ENCODE results near the gene PKD1. TPM values are rescaled to one million over a fixed set of nuclear protein-coding genes. Genes with fewer than 3 reads are reported as not detected.
A peak's percentile ranks its signal among the peaks of the same experiment; 100 is the strongest.
"Not testable (repeated sequence)": the region's sequence is repeated elsewhere in the genome, so short reads cannot be mapped to it uniquely, and the experiment has no call there.

The PKD1 gene
- total RNA-seq, 6 donors from 2014 or later = 75.4 to 567 (median 106) TPM

DNA sequence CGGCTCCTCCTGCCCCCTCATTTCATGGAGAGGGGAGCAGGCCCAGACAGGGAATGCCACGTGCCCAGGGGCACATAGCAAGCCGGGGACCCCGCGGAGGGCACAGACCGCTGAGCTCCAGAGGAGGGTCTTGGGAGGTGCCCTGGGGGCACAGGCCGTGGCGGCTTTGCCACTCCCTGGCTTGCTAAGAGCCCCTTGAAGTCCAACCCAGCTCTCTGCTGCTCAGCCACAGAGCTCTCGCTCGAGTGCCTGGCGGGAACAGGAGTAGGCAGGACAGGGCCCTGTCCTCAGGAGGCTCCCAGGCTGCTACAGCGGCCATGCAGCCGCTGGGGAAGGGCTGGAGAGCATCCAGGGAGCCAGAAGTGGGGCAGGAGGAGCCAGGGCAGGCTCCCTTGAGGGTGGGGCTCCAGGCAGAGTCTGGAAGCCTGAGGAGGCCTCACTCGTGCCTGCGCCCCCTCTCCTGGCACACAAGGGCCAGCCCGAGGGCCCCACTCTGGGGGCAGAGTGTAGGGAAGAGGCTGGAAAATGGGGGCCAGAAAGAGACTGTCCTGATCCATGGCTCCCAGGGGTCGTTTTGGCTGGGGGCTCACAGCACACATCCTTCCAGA lies 8.3 kb upstream of the PKD1 start:
- no peak for ATAC-seq (ENCODE audit: low FRiP score in 2 of 2)
- H3K4me3 ChIP-seq = no peak overlapping the region

GRCh38 chr16:2142942-2143877 lies 7.5 kb upstream of the PKD1 start:
- H3K9me3 ChIP-seq = no peaks in the 10 kb centered on the region
- peaks cover 10 to 20% (median 16%) of the 10 kb centered on the region in 4 donors for H3K4me1 ChIP-seq
- H3K4me3 ChIP-seq = no peak overlapping the region
- no peak for ATAC-seq (ENCODE audit: low FRiP score in 2 of 2)
- no peaks in the 10 kb centered on the region for H3K27me3 ChIP-seq
- H3K36me3 ChIP-seq = no peaks in the 10 kb centered on the region
- peak in 1 of 2 donors; percentile 43 for DNase-seq
- 79 to 87% methylated on average over 11 to 30 of the region's 31 CpGs for WGBS, 2 donors
- no peak overlapping the region for H3K27ac ChIP-seq
- TF ChIP-seq, protein P1, sequence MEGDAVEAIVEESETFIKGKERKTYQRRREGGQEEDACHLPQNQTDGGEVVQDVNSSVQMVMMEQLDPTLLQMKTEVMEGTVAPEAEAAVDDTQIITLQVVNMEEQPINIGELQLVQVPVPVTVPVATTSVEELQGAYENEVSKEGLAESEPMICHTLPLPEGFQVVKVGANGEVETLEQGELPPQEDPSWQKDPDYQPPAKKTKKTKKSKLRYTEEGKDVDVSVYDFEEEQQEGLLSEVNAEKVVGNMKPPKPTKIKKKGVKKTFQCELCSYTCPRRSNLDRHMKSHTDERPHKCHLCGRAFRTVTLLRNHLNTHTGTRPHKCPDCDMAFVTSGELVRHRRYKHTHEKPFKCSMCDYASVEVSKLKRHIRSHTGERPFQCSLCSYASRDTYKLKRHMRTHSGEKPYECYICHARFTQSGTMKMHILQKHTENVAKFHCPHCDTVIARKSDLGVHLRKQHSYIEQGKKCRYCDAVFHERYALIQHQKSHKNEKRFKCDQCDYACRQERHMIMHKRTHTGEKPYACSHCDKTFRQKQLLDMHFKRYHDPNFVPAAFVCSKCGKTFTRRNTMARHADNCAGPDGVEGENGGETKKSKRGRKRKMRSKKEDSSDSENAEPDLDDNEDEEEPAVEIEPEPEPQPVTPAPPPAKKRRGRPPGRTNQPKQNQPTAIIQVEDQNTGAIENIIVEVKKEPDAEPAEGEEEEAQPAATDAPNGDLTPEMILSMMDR (IDR thresholded peaks at IDR 0.05) = no peak
- TF ChIP-seq POLR2A (IDR thresholded peaks at IDR 0.05) (no peak), POLR2AphosphoS5 (IDR thresholded peaks at IDR 0.05) (no peak), EP300 (IDR thresholded peaks at IDR 0.05) (no peak)

More for the DNA sequence above, 8.3 kb upstream of the PKD1 start:
- Histone ChIP-seq H3K27me3 (no peaks in the 10 kb centered on the region), H3K36me3 (no peaks in the 10 kb centered on the region), H3K9me3 (no peaks in the 10 kb centered on the region), H3K4me1 (peaks cover 16 to 27% (median 21%) of the 10 kb centered on the region in 4 donors), H3K27ac (no peak overlapping the region)
- TF ChIP-seq POLR2A (IDR thresholded peaks at IDR 0.05) (no peak), POLR2AphosphoS5 (IDR thresholded peaks at IDR 0.05) (no peak), EP300 (IDR thresholded peaks at IDR 0.05) (no peak)
- TF ChIP-seq, protein P1 (IDR thresholded peaks at IDR 0.05) = no peak
- WGBS, 2 donors = 69 to 80% methylated on average over 6 to 16 of the region's 17 CpGs
- peak in 1 of 2 donors; percentile 72 for DNase-seq

- 2 to 3% methylated on average over 6 to 12 of the region's 42 CpGs for WGBS, 2 donors
- not testable (repeated sequence) for H3K27me3 ChIP-seq
Measured at GRCh38 chr16:2135071-2135470, 627 bp downstream of the PKD1 start.

DNA sequence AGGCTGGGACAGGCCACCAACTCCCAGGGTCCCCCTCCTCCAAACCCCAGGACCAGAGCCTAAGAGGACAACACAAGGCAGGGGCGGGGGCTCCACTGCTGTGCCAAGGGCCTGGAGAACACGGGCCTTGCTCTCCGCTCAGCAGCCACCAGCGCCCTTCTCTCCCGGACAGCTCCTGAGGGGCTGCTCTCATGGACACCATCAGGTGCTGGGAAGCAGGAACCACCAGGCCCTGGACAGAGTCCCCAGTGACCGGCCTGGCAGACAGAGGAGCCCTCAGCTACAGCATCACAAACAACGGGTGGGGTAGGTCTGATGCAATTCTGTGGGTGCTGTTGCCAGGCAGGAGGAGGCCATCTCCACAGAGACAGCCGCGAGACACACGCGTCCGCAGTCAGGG lies 1.9 kb downstream of the PKD1 start:
- Histone ChIP-seq H3K4me1 (peaks cover 4 to 19% (median 5%) of the 10 kb centered on the region in 4 donors), H3K4me3 (peak overlapping the region in 1 of 4 donors; percentile 9), H3K27ac (peak overlapping the region in 3 of 4 donors; percentile 4 to 52 (median 46))
- not testable (repeated sequence) for DNase-seq; ATAC-seq (ENCODE audit: low FRiP score in 2 of 2); H3K27me3 ChIP-seq; H3K36me3 ChIP-seq; H3K9me3 ChIP-seq
- 60 to 80% methylated on average over 1 to 3 of the region's 12 CpGs for WGBS, 2 donors

More at GRCh38 chr16:2135071-2135470, 627 bp downstream of the PKD1 start:
- Histone ChIP-seq H3K4me3 (peak overlapping the region; percentile 31 to 60 (median 56)), H3K27ac (peak overlapping the region; percentile 69 to 85 (median 74)), H3K4me1 (peaks cover 3 to 16% (median 4%) of the 10 kb centered on the region in 4 donors)
- DNase-seq = peak in 1 of 2 donors; percentile 92
- not testable (repeated sequence) for ATAC-seq (ENCODE audit: low FRiP score in 2 of 2); H3K36me3 ChIP-seq; H3K9me3 ChIP-seq

DNA sequence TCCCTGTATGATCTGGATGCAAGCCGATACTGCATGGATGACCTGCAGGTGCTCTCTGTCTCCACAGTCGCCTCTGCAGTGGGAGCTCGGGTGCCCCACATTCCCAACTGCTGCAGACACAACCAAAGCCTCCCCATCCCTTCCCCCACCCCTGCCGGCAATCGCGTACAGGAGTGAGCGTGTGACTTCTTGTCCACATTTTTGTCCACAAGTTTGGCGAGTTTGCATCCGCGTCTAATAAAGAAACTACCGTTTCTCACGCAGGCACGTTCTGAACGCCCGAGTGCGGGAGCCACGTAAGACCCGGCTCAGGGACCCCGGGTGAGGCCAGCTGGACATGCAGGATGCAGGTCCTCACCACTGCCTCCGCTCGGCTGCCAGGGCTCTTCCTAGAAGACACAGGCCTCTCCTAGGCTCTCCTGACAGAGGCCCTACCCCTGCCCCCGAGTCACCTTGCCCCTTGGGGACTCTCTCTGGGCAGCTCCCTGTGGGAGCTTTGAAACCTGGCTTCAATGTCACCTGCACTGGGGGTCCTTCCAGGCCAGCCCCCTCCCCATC lies 5.7 kb downstream of the PKD1 start:
- H3K27ac ChIP-seq = not testable (repeated sequence)

DNA sequence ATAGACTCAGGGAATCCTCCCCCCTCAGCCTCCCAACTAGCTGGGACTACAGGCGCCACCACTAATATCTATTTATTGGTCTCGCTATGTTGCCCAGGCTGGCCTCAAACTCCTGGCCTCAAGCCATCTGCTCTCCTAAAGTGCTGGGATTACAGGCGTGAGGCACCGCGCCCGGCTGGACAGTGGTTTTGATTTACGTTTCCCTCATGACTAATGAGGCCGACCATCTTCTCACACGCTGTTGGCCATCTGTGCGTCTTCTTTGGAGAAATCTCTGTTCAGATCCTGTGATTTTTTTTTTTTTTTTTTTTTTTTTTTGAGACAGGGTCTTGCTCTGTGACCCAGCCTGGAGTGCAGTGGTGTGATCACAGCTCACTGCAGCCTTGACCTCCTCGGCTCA lies 6.4 kb downstream of the PKD1 start:
- H3K27ac ChIP-seq = peak overlapping the region in 1 of 4 donors; percentile 53
- H3K4me3 ChIP-seq; H3K27me3 ChIP-seq; ATAC-seq (ENCODE audit: low FRiP score in 2 of 2); H3K9me3 ChIP-seq; DNase-seq; H3K36me3 ChIP-seq: not testable (repeated sequence)
- peaks cover 38 to 53% (median 43%) of the 10 kb centered on the region in 4 donors for H3K4me1 ChIP-seq
- WGBS, 2 donors = 55 to 84% methylated on average over 8 to 10 of the region's 11 CpGs

More for the DNA sequence above, 5.7 kb downstream of the PKD1 start:
- not testable (repeated sequence) for H3K36me3 ChIP-seq; ATAC-seq (ENCODE audit: low FRiP score in 2 of 2); H3K9me3 ChIP-seq; H3K27me3 ChIP-seq; DNase-seq; H3K4me3 ChIP-seq
- WGBS, 2 donors = 75 to 84% methylated on average over 21 to 22 of the region's 22 CpGs
- peaks cover 31 to 46% (median 36%) of the 10 kb centered on the region in 4 donors for H3K4me1 ChIP-seq
